Mucosa of stomach (tissue), 1 donor: ENCODE results near the gene CGRRF1.

Experiments
- H3K27me3 ChIP-seq: one replicate; pipeline ENCODE4 v1.7.0; 2013; ENCODE audit warnings: mild to moderate bottlenecking, low read length; ENCODE audit not compliant: control insufficient read depth, insufficient read depth
- H3K36me3 ChIP-seq: one replicate; pipeline ENCODE4 v1.7.0; 2013; ENCODE audit warnings: low read length; ENCODE audit not compliant: control insufficient read depth, insufficient read depth
- H3K4me1 ChIP-seq: one replicate; pipeline ENCODE4 v1.7.0; 2013; ENCODE audit warnings: mild to moderate bottlenecking, low read length; ENCODE audit not compliant: control insufficient read depth, insufficient read depth
- H3K4me3 ChIP-seq: one replicate; pipeline ENCODE4 v1.7.0; 2013; ENCODE audit warnings: low read length
- H3K9ac ChIP-seq: one replicate; pipeline ENCODE4 v1.7.0; 2013; ENCODE audit warnings: mild to moderate bottlenecking, low read length, moderate library complexity
- H3K9me3 ChIP-seq: one replicate; pipeline ENCODE4 v1.7.0; 2013; ENCODE audit warnings: mild to moderate bottlenecking, low read length, moderate library complexity; ENCODE audit not compliant: control insufficient read depth
- donor health status: Pancreatic carcinoma.

The CGRRF1 gene, protein sequence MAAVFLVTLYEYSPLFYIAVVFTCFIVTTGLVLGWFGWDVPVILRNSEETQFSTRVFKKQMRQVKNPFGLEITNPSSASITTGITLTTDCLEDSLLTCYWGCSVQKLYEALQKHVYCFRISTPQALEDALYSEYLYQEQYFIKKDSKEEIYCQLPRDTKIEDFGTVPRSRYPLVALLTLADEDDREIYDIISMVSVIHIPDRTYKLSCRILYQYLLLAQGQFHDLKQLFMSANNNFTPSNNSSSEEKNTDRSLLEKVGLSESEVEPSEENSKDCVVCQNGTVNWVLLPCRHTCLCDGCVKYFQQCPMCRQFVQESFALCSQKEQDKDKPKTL

DNA sequence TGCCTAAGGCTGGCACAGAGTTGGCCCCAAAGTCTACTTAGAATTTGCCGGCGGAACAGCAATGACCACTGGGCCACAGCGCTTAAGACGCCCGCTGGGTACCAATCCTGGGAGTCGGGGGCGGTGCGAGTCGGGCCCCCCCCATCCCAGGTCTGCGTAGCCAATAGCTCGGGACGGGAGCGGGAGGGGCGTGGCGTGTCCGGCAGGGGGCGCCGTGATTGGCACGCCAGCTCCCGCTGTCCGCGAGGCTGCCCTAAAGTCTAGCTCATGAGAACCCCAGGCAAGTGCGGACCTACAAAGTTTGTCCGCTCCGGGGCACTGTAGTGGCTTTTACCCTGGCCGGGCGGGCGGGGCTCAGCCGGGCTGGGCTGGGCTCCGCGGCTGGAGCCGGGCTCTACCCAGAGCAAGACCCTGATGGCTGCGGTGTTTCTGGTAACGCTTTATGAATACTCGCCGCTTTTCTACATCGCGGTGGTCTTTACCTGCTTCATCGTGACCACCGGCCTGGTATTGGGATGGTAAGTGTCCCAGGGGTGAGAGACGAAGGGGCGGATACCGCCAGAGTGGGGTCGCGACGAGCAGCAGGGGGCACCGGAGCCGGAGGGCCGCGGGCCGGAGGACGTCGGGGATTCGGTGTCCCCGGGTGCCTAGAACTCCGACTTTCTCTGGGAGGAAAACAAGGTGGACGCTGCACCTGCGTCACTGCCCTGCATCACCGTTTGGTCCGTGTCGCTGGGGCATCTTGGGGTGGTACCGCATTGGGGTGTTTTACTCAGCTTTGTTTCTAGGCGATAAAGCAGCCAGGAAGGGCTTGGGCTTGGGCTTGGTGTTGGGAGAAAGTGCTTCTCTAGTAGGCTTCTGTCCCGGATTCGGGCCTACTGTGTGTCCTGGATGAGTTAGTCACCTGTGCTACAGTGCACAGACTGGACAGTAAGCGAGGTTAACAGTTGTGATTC, at the start of gene CGRRF1:
TSS of gene CGRRF1 (plus strand) at position 361 of the 956 bp plus-strand sequence. CDS start at position 415, 54 bp downstream.
- Histone ChIP-seq H3K4me1 (peaks cover 6% of the 10 kb centered on the region), H3K27me3 (no peaks in the 10 kb centered on the region), H3K9me3 (no peaks in the 10 kb centered on the region), H3K9ac (peak within 1 kb of the TSS; percentile 85), H3K4me3 (peak within 1 kb of the TSS; percentile 71), H3K36me3 (no peaks in the 10 kb centered on the region)

DNA sequence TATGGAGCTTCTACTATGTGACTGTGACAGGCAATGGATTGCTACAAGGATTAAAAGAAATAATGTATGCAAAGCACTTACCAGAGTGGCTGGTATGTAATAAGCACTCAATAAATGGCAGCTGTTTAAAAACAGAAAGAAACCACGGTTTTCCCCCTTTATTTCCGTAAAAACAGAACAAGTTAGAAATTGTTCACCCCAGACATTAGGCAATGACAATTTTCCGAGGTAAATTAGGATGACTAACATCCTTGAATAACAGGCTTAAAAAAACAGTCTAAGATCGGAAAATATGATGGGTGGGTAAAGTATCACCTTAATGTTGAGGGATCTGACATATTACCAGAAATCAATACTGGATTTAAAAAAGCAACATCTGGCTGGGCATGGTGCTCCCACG, 47.7 kb upstream of the CGRRF1 start:
- no peaks in the 10 kb centered on the region for H3K36me3 ChIP-seq
- H3K4me3 ChIP-seq: no peak overlapping the region
- H3K4me1 ChIP-seq: no peaks in the 10 kb centered on the region
- no peak overlapping the region for H3K9ac ChIP-seq
- peaks cover 39% of the 10 kb centered on the region for H3K27me3 ChIP-seq
- H3K9me3 ChIP-seq: peaks cover 9% of the 10 kb centered on the region

DNA sequence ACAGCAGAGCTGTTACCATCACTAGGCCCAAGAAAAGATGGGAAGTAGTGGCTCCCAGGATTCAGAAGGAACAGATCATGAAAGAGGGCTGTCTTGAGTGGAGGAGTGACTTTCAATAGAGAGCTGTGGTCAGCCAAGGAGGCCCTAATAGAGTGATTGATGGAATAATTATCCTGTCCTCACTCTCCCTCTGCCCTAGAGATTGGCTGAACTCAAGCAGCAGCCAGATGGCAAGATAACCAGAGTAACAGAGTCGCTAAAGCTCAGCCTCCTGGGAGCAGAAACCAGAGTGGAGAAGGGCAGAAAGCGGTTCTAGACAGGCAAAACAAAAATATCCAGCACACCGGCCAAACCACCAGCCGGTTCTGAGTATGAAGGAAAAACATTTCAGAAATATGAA, 44.1 kb upstream of the CGRRF1 start:
- Histone ChIP-seq H3K36me3 (no peaks in the 10 kb centered on the region), H3K4me3 (no peak overlapping the region), H3K27me3 (peaks cover 20% of the 10 kb centered on the region), H3K9me3 (peaks cover 6% of the 10 kb centered on the region), H3K4me1 (peaks cover 4% of the 10 kb centered on the region), H3K9ac (no peak overlapping the region)

DNA sequence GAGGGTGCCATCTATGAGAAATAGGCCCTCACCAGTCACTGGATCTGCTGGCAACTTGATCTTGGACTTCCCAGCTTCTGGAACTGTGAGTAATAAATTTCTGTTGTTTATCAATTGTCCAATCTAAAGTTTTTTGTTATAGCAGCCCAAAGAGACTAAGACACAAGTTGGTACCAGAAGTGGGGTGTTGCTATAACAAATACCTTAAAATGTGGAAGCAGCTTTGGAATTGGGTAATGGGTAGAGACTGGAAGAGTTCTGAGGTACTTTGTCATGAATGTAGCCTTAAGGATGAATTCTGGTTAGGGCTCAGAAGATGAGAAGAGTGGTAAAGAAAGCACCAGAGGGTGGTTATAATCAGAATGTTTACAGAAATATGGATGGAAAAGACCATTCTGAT, 42.4 kb upstream of the CGRRF1 start:
- no peaks in the 10 kb centered on the region for H3K36me3 ChIP-seq
- H3K4me1 ChIP-seq: peaks cover 16% of the 10 kb centered on the region
- peaks cover 6% of the 10 kb centered on the region for H3K9me3 ChIP-seq
- peaks cover 13% of the 10 kb centered on the region for H3K27me3 ChIP-seq
- H3K9ac ChIP-seq: no peak overlapping the region
- no peak overlapping the region for H3K4me3 ChIP-seq

DNA sequence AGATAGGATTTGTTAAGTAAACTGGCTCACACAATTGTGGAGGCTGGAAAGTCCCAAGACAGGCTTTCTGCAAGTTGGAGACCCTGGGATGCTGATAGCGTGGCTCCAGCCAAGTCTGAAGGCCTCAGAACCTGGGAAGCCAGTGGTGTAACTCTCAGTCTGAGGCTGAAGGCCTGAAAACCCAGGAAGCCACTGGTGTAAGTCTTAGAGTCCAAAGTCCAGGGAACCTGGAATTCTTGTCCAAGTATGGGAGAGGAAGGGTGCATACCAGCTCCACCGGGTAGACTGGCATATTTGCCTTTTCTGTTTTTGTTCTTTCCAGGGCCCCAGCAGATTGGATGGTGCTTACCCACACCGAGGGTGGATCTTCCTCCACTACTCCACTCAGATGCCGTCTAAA, 39.0 kb upstream of the CGRRF1 start:
- Histone ChIP-seq H3K36me3 (no peaks in the 10 kb centered on the region), H3K27me3 (no peaks in the 10 kb centered on the region), H3K4me3 (no peak overlapping the region), H3K9me3 (peaks cover 6% of the 10 kb centered on the region), H3K9ac (no peak overlapping the region), H3K4me1 (peaks cover 16% of the 10 kb centered on the region)

DNA sequence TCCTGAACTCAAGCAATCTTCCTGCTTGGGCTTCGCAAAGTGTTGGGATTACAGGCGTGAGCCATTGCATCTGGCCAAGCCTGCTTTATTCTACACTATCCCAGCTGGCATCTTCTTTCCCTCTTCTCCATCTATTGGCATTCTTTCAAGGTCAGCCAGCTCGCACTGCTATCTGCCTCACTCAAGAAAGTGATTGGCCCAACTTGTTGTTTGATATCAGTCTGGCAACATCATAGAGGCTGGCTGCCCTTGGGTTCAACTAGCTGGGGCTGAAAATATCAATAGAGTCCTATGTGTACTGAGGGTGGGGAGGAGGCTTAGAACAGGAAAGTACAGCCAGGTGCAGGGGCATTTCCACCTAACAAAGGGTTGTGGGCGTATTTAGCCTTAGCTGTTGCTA, 38.1 kb upstream of the CGRRF1 start:
- no peaks in the 10 kb centered on the region for H3K27me3 ChIP-seq
- no peaks in the 10 kb centered on the region for H3K36me3 ChIP-seq
- H3K4me1 ChIP-seq: peaks cover 16% of the 10 kb centered on the region
- peaks cover 6% of the 10 kb centered on the region for H3K9me3 ChIP-seq
- no peak overlapping the region for H3K4me3 ChIP-seq
- H3K9ac ChIP-seq: no peak overlapping the region

DNA sequence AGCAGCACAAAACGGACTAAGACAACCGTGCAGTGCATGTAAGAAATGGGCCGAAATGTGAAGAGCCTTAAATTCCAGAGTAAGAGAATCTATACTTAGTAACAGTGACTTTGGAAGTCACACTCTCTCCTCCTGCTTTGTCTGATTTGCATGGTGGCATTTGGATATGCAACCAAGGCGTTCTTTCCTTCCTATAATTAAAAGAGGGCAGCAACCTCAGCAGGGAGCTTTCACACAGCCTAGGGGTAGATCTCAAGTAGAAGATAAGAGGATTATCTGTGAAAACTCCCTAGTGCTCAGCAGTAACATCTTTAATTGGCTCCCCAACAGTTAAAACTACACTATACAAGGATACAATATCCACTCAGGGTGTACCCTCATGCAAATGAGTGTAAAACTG, 37.4 kb upstream of the CGRRF1 start:
- no peaks in the 10 kb centered on the region for H3K27me3 ChIP-seq
- no peaks in the 10 kb centered on the region for H3K36me3 ChIP-seq
- H3K4me1 ChIP-seq: peaks cover 16% of the 10 kb centered on the region
- H3K4me3 ChIP-seq: no peak overlapping the region
- H3K9ac ChIP-seq: no peak overlapping the region
- peaks cover 4% of the 10 kb centered on the region for H3K9me3 ChIP-seq

DNA sequence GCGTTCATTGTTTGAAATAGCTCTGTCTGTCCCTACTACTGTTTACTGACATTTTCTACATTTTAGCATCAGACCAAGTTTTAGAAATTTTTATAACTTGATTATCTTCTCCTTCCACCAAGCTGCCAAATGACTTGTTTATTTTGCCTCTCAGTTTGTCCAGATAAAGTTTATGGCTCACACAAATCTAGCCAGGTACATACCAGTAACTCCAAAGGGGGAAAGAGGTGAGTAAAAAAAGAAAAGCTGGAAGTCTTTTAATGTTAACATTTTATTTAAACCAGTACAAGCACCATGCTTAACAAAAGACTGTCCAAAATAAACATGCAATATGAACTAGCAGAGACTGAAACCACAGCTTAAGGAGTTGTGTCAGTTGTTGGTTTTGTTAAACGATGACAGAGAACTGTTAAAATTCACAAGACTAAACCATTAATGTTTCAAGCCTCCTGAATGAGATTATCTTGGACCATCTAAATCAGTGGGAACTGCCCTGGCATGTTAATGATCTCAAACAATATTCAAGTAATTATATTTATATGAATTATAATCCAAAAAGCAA, 35.4 kb upstream of the CGRRF1 start:
- peaks cover 16% of the 10 kb centered on the region for H3K4me1 ChIP-seq
- H3K27me3 ChIP-seq: no peaks in the 10 kb centered on the region
- no peaks in the 10 kb centered on the region for H3K36me3 ChIP-seq
- H3K9ac ChIP-seq: no peak overlapping the region
- no peaks in the 10 kb centered on the region for H3K9me3 ChIP-seq
- no peak overlapping the region for H3K4me3 ChIP-seq

DNA sequence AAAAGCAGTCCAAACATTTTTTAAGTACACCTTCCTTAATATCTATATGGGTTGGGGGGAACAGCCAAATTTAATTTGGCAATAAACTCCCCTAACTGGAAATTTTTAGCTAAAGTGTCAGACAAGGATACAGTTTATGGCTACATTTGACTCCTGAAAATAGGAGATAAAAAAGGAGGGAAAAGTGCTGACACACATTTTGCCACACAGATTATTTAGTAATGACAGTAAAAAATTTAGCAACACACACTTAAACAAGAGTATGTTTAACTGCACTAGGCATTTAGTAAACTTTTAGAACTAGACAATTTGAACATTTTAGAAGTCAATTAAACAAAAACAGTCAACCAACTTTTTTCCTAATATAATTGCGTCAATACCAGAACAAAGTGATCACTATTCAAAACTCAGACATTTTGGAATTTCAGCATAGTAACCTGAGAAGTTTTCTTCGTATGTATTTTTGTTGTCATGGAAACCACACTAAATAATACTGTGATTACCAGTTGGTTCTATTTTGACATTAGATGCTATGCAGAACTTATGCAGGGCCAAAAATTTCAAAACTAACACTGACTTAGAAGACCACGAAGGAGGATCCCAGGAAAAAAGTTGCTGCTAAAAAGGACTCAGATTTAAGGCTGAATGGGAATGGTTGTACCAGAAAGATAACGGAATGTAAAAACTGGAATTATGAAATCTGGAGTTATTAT, 34.4 kb upstream of the CGRRF1 start:
- no peaks in the 10 kb centered on the region for H3K36me3 ChIP-seq
- H3K9ac ChIP-seq: no peak overlapping the region
- H3K4me1 ChIP-seq: peaks cover 15% of the 10 kb centered on the region
- H3K9me3 ChIP-seq: no peaks in the 10 kb centered on the region
- H3K4me3 ChIP-seq: no peak overlapping the region
- no peaks in the 10 kb centered on the region for H3K27me3 ChIP-seq

DNA sequence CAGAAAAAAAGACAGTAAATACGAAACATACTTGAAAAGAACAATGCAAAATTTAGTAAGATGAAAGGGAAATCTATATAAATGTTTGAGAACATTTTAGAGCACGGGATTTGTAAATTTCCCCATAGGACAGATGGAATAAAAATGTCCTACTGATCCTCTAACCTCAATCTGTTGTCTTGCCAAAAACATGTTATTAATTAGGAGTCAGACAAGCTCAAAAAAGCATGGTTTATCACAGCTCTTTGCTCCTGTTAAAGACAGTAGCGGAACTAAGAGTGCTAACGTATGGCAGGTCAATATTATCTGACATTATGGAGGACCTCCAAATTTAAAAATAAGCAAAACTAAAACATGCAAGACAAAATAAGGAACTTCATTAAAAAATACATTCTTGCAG, 33.8 kb upstream of the CGRRF1 start:
- Histone ChIP-seq H3K27me3 (no peaks in the 10 kb centered on the region), H3K4me1 (peaks cover 9% of the 10 kb centered on the region), H3K4me3 (no peak overlapping the region), H3K36me3 (no peaks in the 10 kb centered on the region), H3K9me3 (no peaks in the 10 kb centered on the region), H3K9ac (no peak overlapping the region)

DNA sequence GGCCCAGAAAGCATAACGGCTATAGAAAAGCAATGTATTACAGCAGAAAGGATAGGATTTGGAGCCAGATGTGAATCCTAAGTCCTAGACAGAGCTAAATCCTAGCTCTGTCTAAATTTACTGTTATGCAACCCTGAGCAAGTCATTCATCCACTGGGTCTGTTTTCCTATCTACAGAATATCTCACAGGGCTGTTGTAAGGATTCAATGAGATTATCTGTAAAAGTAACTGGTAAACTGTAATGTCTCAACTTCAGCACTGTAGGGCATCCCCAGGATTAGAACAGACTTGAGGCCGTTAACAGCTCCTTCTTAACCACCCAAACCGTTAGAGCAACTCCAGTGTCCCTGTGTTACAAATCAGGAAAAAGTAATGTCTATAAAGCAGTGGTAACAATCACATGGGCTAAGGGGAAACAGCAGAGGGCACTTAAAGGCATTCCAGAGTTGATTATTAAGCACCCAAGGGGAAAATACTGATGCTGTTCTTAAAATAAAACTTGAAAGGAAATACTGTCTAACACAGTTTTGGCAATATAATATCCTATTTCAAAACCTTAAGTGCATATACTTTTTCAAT, 31.0 kb upstream of the CGRRF1 start:
- H3K36me3 ChIP-seq: no peaks in the 10 kb centered on the region
- H3K9ac ChIP-seq: no peak overlapping the region
- no peaks in the 10 kb centered on the region for H3K4me1 ChIP-seq
- H3K4me3 ChIP-seq: no peak overlapping the region
- no peaks in the 10 kb centered on the region for H3K27me3 ChIP-seq
- H3K9me3 ChIP-seq: no peaks in the 10 kb centered on the region
